Stimulated activated CD4-positive, alpha-beta T cell treated with anti-CD3 and anti-CD28 coated beads, TNF-alpha, amount 100 ng/mL, for 48 hours (primary cell): ENCODE data around the gene CFAP46.
"Not testable (repeated sequence)": the region's sequence is repeated elsewhere in the genome, so short reads cannot be mapped to it uniquely, and the experiment has no call there.

Source experiments
- DNase-seq, 3 donors: peaks; one replicate each; pipeline ENCODE4 v3.0.0-alpha.2; 2020; ENCODE audit warnings: low read depth in 3 of 3

CFAP46 gene

DNA sequence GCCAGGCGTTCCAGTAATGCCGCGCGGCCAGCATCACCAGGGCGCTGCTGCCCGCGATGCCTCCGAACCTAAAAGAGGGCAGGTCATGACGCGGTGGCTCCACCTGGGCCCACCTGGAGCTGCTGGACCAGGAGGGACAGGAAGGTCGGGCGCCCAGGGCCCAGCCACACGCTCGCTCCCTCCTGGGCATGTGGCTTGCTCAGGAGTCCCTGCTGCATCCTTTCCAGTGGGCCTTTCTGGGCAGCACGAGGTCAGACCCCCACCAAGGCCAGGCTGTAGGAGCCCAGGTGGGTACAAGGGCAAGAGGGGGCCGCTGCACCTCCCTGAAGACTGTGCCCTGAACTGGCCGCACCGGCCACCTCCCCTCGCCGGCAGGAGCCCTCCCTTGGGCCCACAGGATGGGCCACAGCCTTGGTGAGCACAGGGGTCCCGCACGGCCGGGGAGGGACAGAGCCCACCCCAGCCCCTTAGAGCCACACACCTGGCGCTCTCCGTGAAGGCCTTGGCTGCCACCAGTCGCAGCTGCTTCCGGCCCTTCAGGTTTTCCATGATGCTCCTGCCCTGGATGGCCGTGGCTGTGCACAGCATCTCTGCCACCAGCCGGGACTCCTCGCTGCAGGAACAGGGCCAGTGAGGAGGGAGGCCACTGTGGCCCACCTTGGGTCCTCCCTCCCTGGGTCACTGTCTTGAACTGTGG, 43.2 kb downstream of the CFAP46 start:
- no peak for DNase-seq

DNA sequence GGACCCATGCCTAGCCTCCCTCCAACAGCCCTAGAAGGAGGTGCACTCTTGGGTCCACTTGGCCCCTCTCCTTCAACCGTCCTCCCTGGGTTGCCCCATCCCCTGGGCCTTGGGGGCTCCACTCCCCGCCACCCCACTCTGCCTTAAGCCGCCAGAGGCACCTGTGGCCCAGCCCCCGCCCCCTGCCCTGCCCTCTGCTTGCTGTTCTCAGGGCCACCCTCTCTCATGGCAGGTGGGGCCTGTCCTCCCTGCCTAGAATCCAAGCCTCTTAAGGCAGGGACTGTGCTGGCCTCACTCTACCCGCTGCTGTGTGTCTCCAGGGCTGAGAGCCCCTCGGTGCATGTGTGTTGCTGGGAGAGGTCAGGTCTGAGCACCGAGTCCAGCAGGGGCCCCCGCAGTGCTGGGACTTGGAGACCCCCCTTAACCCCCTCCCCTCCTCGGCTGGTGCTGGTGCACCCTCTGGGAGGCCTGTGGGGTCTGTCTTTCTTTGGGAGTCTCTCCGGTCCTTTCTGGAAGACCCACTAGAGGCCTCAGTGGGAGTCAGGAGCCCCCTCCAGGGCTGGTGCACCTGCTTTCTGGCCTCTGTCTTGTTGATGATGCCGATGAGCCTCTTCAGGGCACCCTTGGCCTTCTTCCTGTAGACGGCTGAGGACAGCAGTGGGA, 43.8 kb downstream of the CFAP46 start:
- DNase-seq = no peak

- no peak for DNase-seq
Measured at GRCh38 chr10:132897516-132898381, 44.6 kb downstream of the CFAP46 start.

GRCh38 chr10:132893786-132894185, 48.6 kb downstream of the CFAP46 start:
- not testable (repeated sequence) for DNase-seq

GRCh38 chr10:132893090-132893489, 49.3 kb downstream of the CFAP46 start:
- no peak for DNase-seq

- no peak for DNase-seq
Measured at GRCh38 chr10:132892004-132892403, 50.4 kb downstream of the CFAP46 start.

DNA sequence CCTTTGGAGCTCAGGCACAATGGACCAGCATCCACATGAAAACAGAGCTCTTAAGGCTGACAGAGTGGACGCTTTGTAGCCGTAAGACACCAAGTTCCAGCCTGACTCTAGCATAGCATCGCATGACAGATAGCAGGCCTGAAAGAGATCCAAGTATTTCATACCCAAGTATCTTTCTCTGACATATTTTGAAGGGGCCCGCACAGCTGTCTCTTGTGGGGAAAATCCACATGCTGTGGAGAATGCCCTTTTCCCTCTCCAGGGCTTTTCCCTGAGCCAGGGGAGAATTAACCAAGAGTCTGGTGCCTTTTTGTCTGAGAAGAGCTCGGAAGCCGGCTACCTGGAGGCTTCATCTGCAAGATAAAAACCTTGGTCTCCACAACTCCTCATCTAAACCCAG, 51.0 kb downstream of the CFAP46 start:
- no peak for DNase-seq

GRCh38 chr10:132890301-132890700, 52.1 kb downstream of the CFAP46 start:
- DNase-seq = no peak

DNA sequence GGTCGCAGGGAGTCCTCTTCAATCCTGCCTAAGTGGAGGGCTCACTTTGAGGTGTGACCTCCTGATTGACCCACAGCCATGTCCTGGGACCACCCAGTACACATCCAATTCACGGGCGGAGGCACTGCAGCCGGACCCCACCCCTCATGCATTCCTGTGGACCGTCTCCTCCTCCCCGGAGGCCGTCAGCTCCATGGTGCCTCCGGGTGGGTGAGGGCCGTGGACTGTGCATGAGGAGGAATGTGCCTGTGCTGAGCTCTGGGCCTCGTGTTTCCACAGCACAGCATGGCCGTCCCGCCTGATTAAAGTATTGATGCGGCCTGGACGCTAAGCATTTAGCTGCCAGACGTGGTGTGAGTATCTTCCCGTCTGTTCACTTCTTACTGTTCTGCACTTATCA, 52.8 kb downstream of the CFAP46 start:
- DNase-seq = no peak

DNA sequence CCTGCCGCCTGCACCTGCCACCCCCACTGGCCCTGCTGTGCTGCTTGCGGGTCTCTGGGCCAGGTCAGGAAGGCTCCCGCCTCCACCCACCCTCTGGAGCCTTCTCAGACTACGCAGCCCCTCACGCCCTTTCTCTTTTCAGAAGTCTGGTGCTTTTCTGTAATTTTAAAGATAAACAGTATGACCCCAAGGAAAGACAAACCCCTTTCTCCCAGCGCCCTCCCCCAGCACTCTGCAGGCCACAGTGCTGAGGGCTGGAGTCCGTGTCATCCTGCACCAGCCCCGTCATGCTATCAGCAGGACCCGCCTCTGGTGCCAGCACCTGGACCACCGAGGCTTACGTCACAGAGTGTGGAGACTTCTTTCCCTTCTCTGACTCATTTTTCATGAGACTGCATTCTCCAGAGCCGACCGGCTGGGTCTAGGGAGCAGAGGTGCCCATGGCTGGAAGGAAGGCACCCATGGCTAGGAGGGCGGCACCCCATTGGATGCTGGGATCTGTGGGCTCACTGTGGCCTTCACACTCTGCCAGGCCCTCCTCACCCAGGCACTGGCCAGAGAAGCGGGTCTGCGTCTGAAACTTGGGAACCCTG, 53.4 kb downstream of the CFAP46 start:
- no peak for DNase-seq

DNA sequence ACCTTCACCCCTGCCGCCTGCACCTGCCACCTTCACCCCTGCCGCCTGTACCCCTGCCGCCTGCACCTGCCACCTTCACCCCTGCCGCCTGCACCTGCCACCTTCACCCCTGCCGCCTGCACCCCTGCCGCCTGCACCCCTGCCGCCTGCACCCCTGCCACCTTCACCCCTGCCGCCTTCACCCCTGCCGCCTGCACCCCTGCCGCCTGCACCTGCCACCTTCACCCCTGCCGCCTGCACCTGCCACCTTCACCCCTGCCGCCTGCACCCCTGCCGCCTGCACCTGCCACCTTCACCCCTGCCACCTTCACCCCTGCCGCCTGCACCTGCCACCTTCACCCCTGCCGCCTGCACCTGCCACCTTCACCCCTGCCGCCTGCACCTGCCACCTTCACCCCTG, 53.9 kb downstream of the CFAP46 start:
- DNase-seq = not testable (repeated sequence)

- DNase-seq = no peak
Measured at GRCh38 chr10:132886211-132887099, 55.9 kb downstream of the CFAP46 start.

DNA sequence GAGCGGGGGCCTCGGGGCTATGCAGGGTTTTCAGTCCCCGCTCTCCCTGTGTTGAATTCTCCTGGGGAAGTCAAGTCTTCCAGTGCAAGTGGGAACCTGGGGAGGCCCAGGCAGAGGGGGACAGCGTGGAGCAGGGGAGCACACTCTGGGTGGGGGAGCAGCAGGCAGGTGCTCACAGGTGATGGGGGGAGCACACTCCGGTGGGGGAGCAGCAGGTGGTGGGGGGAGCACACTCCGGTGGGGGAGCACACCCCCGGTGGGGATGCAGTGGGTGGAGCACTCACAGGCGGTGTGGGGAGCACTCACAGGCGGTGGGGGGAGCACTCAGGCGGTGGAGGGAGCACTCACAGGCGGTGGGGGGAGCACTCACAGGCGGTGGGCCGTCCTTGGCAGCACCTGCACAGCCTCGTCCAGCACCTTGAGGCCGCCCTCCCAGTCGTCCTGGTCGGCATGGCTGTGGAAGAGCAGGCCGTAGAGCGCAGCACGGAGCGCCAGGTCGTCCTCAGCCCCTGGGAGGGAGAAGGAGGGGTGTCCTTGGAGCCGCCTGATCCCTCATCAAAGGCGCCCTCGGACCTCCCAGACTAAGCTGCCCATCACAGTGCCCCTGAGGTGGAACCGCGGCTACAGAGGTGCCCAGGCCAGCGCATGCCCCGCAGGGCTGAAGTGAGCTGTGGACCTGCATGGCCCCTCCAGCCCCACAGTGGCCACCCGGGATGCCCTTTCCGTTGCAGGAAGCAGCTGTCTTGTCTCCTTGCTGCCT, 56.7 kb downstream of the CFAP46 start:
- DNase-seq = no peak

DNA sequence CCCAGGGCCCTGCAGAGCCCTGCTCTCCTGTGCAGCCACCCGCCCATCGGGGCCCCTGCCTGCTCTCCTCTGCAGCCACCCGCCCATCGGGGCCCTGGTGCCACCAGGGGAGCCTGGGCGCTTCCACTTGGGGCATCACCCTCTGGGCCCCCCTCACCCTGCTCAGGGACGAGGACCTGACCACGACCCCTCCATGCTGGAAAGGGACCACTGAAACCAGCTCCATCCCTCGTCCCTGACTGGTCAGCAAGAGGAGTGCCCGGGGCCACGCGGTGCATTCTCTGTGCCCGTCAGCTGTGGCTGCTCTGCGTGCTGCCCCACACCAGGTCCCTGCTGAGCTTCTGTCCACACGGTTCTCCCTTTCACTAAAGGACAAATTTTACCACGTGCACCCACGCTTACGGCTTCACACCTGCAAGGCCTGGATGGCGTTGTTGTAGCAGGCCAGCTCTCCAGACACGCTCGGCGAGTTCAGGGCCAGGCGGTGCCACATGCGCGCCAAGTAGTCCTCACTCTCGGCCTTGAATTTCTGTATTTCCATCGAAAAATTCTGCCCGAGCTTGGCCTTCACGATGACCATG, 57.6 kb downstream of the CFAP46 start:
- DNase-seq = no peak

DNA sequence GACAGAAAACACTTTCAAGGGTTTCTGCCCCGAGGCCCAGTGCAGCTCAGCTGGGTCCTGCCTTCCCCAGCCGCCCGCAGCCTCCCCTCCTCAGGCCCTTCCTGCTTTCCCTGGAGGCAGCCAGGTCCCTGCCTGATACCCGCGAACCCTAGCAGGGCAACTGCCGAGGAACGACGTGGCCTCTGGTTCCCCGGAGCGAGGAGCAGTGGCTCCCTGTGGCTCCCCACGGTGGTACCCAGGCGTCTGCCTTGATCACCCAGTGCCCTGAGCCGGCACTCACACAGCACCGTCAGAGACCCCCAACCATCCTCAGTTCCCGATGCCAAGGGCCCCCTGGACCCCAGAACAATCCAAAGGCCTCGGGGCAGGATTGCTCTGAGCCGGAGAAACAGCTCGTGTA, 58.3 kb downstream of the CFAP46 start:
- DNase-seq = no peak

- DNase-seq = no peak
Measured at GRCh38 chr10:132883391-132883881, 58.9 kb downstream of the CFAP46 start.

GRCh38 chr10:132882069-132882951, 60.1 kb downstream of the CFAP46 start:
- DNase-seq = no peak

- DNase-seq = no peak
Measured at GRCh38 chr10:132881186-132881920, 61.0 kb downstream of the CFAP46 start.
